ENCODE results near the gene PDE1A.
"Not testable (repeated sequence)": the region's sequence is repeated elsewhere in the genome, so short reads cannot be mapped to it uniquely, and the experiment has no call there.

The PDE1A gene

GRCh38 chr2:182410120-182410519 is 16.7 kb downstream of the PDE1A start:
- no peak for DNase-seq

- no peak for DNase-seq
Measured at GRCh38 chr2:182406221-182406620, 20.6 kb downstream of the PDE1A start.

DNA sequence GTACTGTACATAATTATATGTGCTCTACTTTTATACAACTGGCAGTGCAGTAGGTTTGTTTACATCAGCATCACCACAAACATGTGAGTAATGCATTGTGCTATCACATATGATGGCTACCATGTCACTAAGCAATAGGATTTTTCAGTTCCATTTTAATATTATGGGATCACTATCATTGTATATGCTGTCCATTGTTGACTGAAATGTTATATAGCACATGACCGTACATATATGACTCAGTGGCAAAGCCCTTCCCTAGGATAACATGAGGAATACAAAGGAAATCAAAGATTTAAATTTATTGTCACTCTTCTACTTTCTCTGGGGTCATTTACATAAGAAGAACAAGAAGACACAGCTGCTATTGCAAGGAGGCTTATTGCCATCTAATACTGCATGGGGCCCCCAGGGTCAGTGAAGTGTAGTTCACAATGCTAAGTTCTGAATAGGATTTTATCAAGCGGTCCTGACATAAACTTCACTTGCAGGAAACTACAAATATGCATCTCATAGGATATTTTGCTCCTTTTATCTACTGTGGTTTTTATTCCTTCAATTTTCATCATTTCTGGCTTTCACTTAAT is 21.8 kb downstream of the PDE1A start:
- no peak for DNase-seq

- DNase-seq = no peak
Measured at GRCh38 chr2:182404092-182404491, 22.7 kb downstream of the PDE1A start.

DNA sequence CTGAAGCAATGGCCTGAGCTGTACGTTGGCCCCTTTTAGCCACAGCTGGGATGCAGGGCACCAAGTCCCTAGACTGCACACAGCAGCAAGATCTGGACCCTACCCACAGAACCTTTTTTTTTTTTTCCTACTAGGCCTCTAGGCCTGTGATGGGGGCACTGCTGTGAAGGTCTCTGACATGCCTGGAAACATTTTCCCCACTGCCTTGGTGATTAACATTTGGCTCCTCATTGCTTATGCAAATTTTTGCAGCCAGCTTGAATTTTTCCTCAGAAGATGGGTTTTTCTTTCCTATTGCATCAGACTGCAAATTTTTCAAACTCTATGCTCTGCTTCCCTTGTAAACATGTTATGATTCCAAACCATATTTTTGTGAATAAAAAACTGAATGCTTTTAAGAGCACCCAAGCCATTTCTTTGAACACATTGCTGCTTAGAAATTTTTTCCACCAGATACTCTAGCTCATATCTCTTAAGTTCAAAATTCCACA is 33.5 kb downstream of the PDE1A start:
- no peak for DNase-seq

GRCh38 chr2:182391443-182391842 is 35.4 kb downstream of the PDE1A start:
- DNase-seq = no peak

- not testable (repeated sequence) for DNase-seq
Measured at GRCh38 chr2:182386267-182386880, 40.5 kb downstream of the PDE1A start.

- no peak for DNase-seq
Measured at GRCh38 chr2:182384860-182385259, 42.0 kb downstream of the PDE1A start.

DNA sequence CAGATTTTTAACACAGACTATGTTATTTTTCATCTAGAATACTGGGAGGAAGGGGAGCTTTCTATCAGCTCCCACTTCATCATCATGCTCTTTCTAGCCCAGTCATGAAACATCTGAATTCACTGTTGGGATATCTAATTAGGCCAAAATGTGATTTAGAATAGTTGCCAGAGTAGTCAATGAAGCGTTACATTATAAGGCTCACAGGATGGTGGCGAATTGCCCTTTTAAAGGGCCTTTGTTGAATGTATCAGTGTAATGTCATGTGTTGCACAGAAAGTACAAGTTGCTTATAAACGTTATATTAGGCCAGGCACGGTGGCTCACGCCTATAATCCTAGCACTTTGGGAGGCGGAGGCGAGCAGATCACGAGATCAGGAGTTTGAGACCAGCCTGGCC is 45.6 kb downstream of the PDE1A start:
- DNase-seq = no peak

GRCh38 chr2:182379241-182379640 is 47.6 kb downstream of the PDE1A start:
- DNase-seq = no peak

- no peak for DNase-seq
Measured at GRCh38 chr2:182378759-182379158, 48.1 kb downstream of the PDE1A start.

- DNase-seq = no peak
Measured at GRCh38 chr2:182377467-182377866, 49.4 kb downstream of the PDE1A start.

- DNase-seq = no peak
Measured at GRCh38 chr2:182375862-182376261, 51.0 kb downstream of the PDE1A start.

- no peak for DNase-seq
Measured at GRCh38 chr2:182372661-182373060, 54.2 kb downstream of the PDE1A start.

GRCh38 chr2:182368996-182369395 is 57.8 kb downstream of the PDE1A start:
- DNase-seq = no peak

DNA sequence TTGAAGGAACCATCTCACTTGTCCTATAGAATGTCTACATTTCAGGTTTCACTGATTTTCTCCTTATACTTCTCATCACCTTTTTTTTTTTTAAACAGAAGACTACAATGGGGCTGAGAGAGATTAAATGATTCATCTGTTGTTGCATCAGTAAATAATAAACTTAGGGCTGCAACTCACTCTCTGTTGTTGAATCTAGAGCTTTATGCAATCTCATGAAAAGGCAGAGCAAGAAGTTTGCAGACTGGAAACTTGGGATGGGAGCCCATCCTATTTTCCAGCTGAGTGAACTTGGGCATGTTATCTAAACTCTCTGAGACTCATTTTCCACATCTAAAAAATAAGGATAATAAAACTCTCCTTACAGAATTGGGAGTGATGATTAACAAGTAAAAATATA is 58.4 kb downstream of the PDE1A start:
- DNase-seq = no peak

- no peak for DNase-seq
Measured at GRCh38 chr2:182367401-182367800, 59.4 kb downstream of the PDE1A start.

GRCh38 chr2:182366628-182367027 is 60.2 kb downstream of the PDE1A start:
- DNase-seq = no peak

- DNase-seq = no peak
Measured at GRCh38 chr2:182365855-182366254, 61.0 kb downstream of the PDE1A start.

DNA sequence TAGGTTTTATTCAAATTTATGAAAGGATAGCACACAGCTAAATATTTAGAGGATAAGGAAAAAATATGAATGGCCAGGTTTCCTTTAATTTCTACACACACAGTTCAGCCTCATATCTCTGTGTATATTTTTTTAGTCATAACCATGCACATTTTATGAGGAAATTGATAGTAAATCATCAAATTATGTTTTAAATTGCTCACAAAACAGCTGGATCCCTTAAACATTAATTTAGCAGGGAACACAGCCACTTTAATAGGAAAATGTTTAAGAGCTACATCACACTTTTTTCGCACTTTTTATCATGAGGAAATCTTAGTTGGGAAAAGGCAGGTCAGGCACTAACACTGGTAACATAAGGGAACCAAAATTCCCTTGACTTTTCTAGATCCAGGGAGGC is 65.4 kb downstream of the PDE1A start:
- DNase-seq = no peak

- no peak for DNase-seq
Measured at GRCh38 chr2:182360663-182361260, 66.1 kb downstream of the PDE1A start.

DNA sequence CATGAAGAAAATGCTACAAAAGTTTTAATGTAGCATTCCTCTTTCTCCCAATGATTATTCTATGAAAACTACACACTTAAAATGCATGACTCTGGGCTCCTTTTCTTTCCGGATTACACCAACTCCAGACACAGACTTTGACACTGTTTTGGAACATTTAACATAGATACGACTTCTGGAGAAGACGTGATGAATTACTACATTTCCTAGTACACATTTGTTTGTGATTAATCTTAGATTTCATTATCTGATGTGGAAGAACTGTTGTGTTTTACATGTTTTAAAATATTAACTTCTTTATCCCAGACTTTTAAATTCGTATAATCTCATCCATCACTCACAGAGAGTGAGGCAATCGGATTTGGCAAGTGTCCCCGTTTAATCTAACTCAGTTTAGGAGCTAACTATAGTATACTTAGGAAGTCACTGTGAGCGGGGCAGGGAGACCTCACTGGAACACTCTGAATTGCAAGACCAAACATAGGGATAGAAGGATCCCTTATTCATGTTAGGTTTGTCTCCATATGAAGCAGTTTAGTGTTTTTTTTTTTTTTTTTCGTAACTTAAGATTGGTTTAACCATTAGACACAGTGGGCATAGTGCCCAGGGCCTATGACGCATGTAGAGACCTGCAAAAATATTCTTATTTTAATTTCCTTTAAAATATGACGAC is 66.7 kb downstream of the PDE1A start:
- DNase-seq = no peak

Data from right kidney (tissue), 1 donor.